Measurements from ENCODE around the gene METTL23. TPM values are rescaled to one million over a fixed set of nuclear protein-coding genes. Genes with fewer than 3 reads are reported as not detected.

The METTL23 gene
- total RNA-seq, 1 experiment from 2014 or later: 57.8 TPM

GRCh38 chr17:76740329-76741118, 13.9 kb downstream of the METTL23 start:
- H3K9me2 ChIP-seq (ENCODE audit: insufficient read depth): no peaks in the 10 kb centered on the region
- no peak overlapping the region for H3K4me2 ChIP-seq (ENCODE audit: low read length)
- H3K9ac ChIP-seq (ENCODE audit: low read length): no peak overlapping the region
- ChIA-PET RAD21 (ENCODE audit: low non-redundant PET in 1 of 2, low total read pairs in 2 of 2, uncharacterized antibody in 2 of 2, unreplicated experiment in 2 of 2) (no interaction called here), POLR2A (no interaction called here), CTCF (no interaction called here)
- H3K27me3 ChIP-seq (ENCODE audit: insufficient read depth, low read length): no peaks in the 10 kb centered on the region
- H3K4me1 ChIP-seq (ENCODE audit: control insufficient read depth in 1 of 2, insufficient read depth in 2 of 2, low read length in 2 of 2): peaks cover 9 to 21% of the 10 kb centered on the region in 2 experiments
- DNase-seq (ENCODE audit: low read depth, low spot score): no peak
- no peak overlapping the region for H2AFZ ChIP-seq (ENCODE audit: low read depth, low read length, poor library complexity, severe bottlenecking)
- peaks cover 8% of the 10 kb centered on the region; the same call in 1 of the 2 replicates for H4K20me1 ChIP-seq (ENCODE audit: insufficient read depth)
- no peak overlapping the region for H3K4me3 ChIP-seq (replicated peaks in 1 of 2; ENCODE audit: low read depth in 1 of 2, low read length in 2 of 2)
- intact Hi-C loops (cut with micrococcal nuclease): no loop called here
- ATAC-seq: no peak
- H3K36me3 ChIP-seq (ENCODE audit: control insufficient read depth in 1 of 2, insufficient read depth in 2 of 2, low read length in 2 of 2): peaks cover 8 to 25% of the 10 kb centered on the region in 2 experiments
- H3K79me2 ChIP-seq (ENCODE audit: insufficient read depth, low read length): peaks cover 16% of the 10 kb centered on the region
- BruUV-seq (replicated peaks): no TSS peak
- no peaks in the 10 kb centered on the region for H3K9me3 ChIP-seq (ENCODE audit: control insufficient read depth in 1 of 2, insufficient read depth in 1 of 2, low read depth in 1 of 2, low read length in 2 of 2)
- no peak for TF ChIP-seq CEBPB (IDR thresholded peaks at IDR 0.05; ENCODE audit: low read depth)
- TF ChIP-seq YY1 (IDR thresholded peaks at IDR 0.05; ENCODE audit: extremely low read depth, insufficient replicate concordance, low read depth, low read length): no peak
- no peak for TF ChIP-seq EGR1 (IDR thresholded peaks at IDR 0.05; ENCODE audit: low read depth)
- no peak for TF ChIP-seq CTCF (IDR thresholded peaks at IDR 0.05 in 2 of 3, conservative IDR thresholded peaks at IDR 0.05 in 1 of 3; ENCODE audit: borderline replicate concordance in 1 of 3, insufficient read depth in 1 of 3, low read depth in 2 of 3, low read length in 2 of 3)
- H3K27ac ChIP-seq (ENCODE audit: low read depth, low read length): no peak overlapping the region

- no peaks in the 10 kb centered on the region for H3K27me3 ChIP-seq (ENCODE audit: insufficient read depth, low read length)
- TF ChIP-seq SRF (IDR thresholded peaks at IDR 0.05; ENCODE audit: low read depth) (no peak), SIN3A (IDR thresholded peaks at IDR 0.05; ENCODE audit: low read depth) (0 out of 2 replicates have a peak, but pooled peaks have one; percentile 24)
- peaks cover 0 to 2% of the 10 kb centered on the region in 2 experiments; a peak in 1 of 4 replicates for H3K9me3 ChIP-seq (ENCODE audit: control insufficient read depth in 1 of 2, insufficient read depth in 1 of 2, low read depth in 1 of 2, low read length in 2 of 2)
- no peak overlapping the region for H3K27ac ChIP-seq (ENCODE audit: low read depth, low read length)
- no peak overlapping the region for H3K9ac ChIP-seq (ENCODE audit: low read length)
- DNase-seq (ENCODE audit: low read depth, low spot score) (no peak), ATAC-seq (no peak)
- H3K4me1 ChIP-seq (ENCODE audit: control insufficient read depth in 1 of 2, insufficient read depth in 2 of 2, low read length in 2 of 2): peaks cover 8 to 23% of the 10 kb centered on the region in 2 experiments
- intact Hi-C loops (cut with micrococcal nuclease): no loop called here
- H3K36me3 ChIP-seq (ENCODE audit: control insufficient read depth in 1 of 2, insufficient read depth in 2 of 2, low read length in 2 of 2): peaks cover 2 to 24% of the 10 kb centered on the region in 2 experiments; a peak in 1 of 4 replicates
- POLR2A ChIA-PET: interaction anchor here (1.7 kb wide), 1 partner anchor 9 kb away, joined by 3 read pairs; no protein-coding TSS in a partner anchor
- CTCF ChIA-PET: interaction anchor here (1.4 kb wide), 1 partner anchor 16 kb away, joined by 3 read pairs; no protein-coding TSS in a partner anchor
- no peaks in the 10 kb centered on the region for H3K9me2 ChIP-seq (ENCODE audit: insufficient read depth)
- H4K20me1 ChIP-seq (ENCODE audit: insufficient read depth): no peaks in the 10 kb centered on the region
- no TSS peak for BruUV-seq (replicated peaks)
- RAD21 ChIA-PET (ENCODE audit: low non-redundant PET in 1 of 2, low total read pairs in 2 of 2, uncharacterized antibody in 2 of 2, unreplicated experiment in 2 of 2): no interaction called here
- H3K4me3 ChIP-seq (replicated peaks in 1 of 2; ENCODE audit: low read depth in 1 of 2, low read length in 2 of 2): no peak overlapping the region
- no peaks in the 10 kb centered on the region for H3K79me2 ChIP-seq (ENCODE audit: insufficient read depth, low read length)
- H2AFZ ChIP-seq (ENCODE audit: low read depth, low read length, poor library complexity, severe bottlenecking): no peak overlapping the region
- no peak overlapping the region for H3K4me2 ChIP-seq (ENCODE audit: low read length)
These were observed 16.3 kb downstream of the METTL23 start for GRCh38 chr17:76742958-76743357.

Data from HCT116 (cell line).